ENCODE data around the gene TNFRSF17. TPM values are rescaled to one million over a fixed set of nuclear protein-coding genes. Genes with fewer than 3 reads are reported as not detected.
"Not testable (repeated sequence)": the region's sequence is repeated elsewhere in the genome, so short reads cannot be mapped to it uniquely, and the experiment has no call there.

Gene TNFRSF17
- total RNA-seq, 2 donors from 2014 or later: not detected

- intact Hi-C loops (cut with DNase I): no loop called here
- ATAC-seq (no peak), DNase-seq (no peak)
Observed at GRCh38 chr16:11967195-11967911, 2.3 kb downstream of the TNFRSF17 start.

- intact Hi-C loops (cut with DNase I): no loop called here
- ATAC-seq: no peak
- no peak for DNase-seq
Observed at GRCh38 chr16:11968577-11968976, 3.6 kb downstream of the TNFRSF17 start.

GRCh38 chr16:11970292-11970691 is 5.3 kb downstream of the TNFRSF17 start:
- intact Hi-C loops (cut with DNase I); DNase-seq; ATAC-seq: not testable (repeated sequence)

- intact Hi-C loops (cut with DNase I): no loop called here
- no peak for DNase-seq
- no peak for ATAC-seq
Observed at GRCh38 chr16:11972128-11972527, 7.1 kb downstream of the TNFRSF17 start.

- DNase-seq: no peak
- intact Hi-C loops (cut with DNase I): no loop called here
- ATAC-seq: no peak
Observed at GRCh38 chr16:11973070-11973469, 8.1 kb downstream of the TNFRSF17 start.

- no peak for DNase-seq
- ATAC-seq: peak; percentile 19 to 20
- intact Hi-C loops (cut with DNase I): loop anchor here in 1 of 2 donors (5.0 kb wide), 1 partner anchor 60 kb away; the partner anchor contains the start of gene GSPT1
Observed at GRCh38 chr16:11976850-11977375, 11.9 kb downstream of the TNFRSF17 start.

GRCh38 chr16:11977376-11978041 is 12.5 kb downstream of the TNFRSF17 start:
- DNase-seq: peak; percentile 24
- peak; percentile 60 to 82 for ATAC-seq
- intact Hi-C loops (cut with DNase I): loop anchor here in 1 of 2 donors (5.0 kb wide), 1 partner anchor 60 kb away; the partner anchor contains the start of gene GSPT1

GRCh38 chr16:11978080-11978479 is 13.1 kb downstream of the TNFRSF17 start:
- ATAC-seq: no peak
- DNase-seq: no peak
- intact Hi-C loops (cut with DNase I): loop anchor here in 1 of 2 donors (5.0 kb wide), 1 partner anchor 61 kb away; the partner anchor contains the start of gene GSPT1

- ATAC-seq: no peak
- intact Hi-C loops (cut with DNase I): loop anchor here in 1 of 2 donors (5.0 kb wide), 1 partner anchor 62 kb away; the partner anchor contains the start of gene GSPT1
- no peak for DNase-seq
Observed at GRCh38 chr16:11979013-11979672, 14.1 kb downstream of the TNFRSF17 start.

GRCh38 chr16:11980136-11980844 is 15.3 kb downstream of the TNFRSF17 start:
- ATAC-seq (no peak), DNase-seq (no peak)
- intact Hi-C loops (cut with DNase I): no loop called here

- DNase-seq (no peak), ATAC-seq (no peak)
- intact Hi-C loops (cut with DNase I): no loop called here
Observed at GRCh38 chr16:11985250-11985649, 20.2 kb downstream of the TNFRSF17 start.

GRCh38 chr16:11986521-11987057 is 21.6 kb downstream of the TNFRSF17 start:
- ATAC-seq (no peak), DNase-seq (no peak)
- intact Hi-C loops (cut with DNase I): no loop called here

GRCh38 chr16:11988258-11988978 is 23.4 kb downstream of the TNFRSF17 start:
- ATAC-seq (no peak), DNase-seq (no peak)
- intact Hi-C loops (cut with DNase I): no loop called here

GRCh38 chr16:11990702-11991390 is 25.8 kb downstream of the TNFRSF17 start:
- intact Hi-C loops (cut with DNase I): no loop called here
- ATAC-seq: no peak
- DNase-seq: no peak

- intact Hi-C loops (cut with DNase I): no loop called here
- ATAC-seq: no peak
Observed at GRCh38 chr16:11992008-11992584, 27.1 kb downstream of the TNFRSF17 start.

GRCh38 chr16:11992586-11993524 is 27.8 kb downstream of the TNFRSF17 start:
- ATAC-seq (no peak), DNase-seq (no peak)
- intact Hi-C loops (cut with DNase I): no loop called here

More at GRCh38 chr16:11992008-11992584, 27.1 kb downstream of the TNFRSF17 start:
- no peak for DNase-seq
